GM12874 (cell line): ENCODE results near the gene INTS13.

Source experiments
- TF ChIP-seq, protein P1 (sequence below): IDR thresholded peaks from 2 replicates; pipeline ENCODE4 v1.5.1; 2011; ENCODE audit warnings: low read depth, mild to moderate bottlenecking, control low read depth, low read length, moderate library complexity; ENCODE audit not compliant: insufficient read depth

Gene INTS13

DNA sequence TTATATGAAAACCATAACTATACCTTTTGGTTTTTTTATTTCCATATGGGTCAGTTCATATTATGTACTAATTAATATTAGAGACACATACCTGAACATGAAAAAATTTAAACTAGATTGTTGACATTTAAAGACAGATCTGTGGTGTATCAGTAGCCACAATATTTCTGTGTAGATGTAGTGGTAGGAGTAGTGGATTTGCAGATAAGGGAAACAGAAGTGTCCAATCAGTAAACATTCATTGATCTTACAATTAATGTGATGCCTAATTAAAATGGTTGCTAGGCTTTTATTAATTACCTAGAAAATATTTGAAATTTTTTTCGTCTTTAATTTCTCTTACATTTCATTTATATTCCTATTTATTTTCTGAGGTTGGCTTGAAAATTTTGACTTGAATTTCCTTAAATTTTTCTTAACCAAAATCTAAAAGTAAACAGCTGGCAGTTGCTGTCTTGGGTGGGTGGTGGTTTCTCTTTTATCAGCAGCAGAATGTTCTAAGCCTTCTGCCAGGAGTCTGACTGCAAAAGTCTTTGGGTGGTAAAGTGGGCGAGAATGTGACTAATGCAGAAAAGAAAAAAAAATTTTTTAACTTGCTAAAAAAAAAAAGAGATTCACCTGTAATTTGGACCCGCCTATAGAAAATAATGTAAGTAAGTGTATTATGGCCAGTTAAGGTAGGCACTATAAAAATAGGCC is 2.9 kb upstream of the INTS13 start:
- TF ChIP-seq, protein P1, sequence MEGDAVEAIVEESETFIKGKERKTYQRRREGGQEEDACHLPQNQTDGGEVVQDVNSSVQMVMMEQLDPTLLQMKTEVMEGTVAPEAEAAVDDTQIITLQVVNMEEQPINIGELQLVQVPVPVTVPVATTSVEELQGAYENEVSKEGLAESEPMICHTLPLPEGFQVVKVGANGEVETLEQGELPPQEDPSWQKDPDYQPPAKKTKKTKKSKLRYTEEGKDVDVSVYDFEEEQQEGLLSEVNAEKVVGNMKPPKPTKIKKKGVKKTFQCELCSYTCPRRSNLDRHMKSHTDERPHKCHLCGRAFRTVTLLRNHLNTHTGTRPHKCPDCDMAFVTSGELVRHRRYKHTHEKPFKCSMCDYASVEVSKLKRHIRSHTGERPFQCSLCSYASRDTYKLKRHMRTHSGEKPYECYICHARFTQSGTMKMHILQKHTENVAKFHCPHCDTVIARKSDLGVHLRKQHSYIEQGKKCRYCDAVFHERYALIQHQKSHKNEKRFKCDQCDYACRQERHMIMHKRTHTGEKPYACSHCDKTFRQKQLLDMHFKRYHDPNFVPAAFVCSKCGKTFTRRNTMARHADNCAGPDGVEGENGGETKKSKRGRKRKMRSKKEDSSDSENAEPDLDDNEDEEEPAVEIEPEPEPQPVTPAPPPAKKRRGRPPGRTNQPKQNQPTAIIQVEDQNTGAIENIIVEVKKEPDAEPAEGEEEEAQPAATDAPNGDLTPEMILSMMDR: no peak

DNA sequence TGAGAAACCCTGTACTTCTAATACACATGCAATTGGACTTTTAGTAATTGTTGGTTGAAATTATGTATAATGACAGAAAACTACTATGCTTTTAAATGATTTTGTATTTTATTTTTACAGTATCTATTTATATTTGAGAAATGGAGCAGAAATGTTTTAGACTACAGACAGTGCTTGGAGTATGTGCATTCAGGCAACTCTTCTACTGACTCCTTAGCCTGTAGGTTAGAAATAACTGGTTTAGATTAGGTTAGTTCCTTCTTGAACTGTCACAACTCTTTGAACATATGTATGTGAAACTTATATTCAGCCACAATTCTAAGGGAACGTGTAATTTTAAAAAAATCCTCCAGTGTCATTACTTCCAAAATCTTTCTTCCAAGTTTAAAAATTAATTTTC is 2.2 kb upstream of the INTS13 start:
- TF ChIP-seq, protein P1: no peak

- TF ChIP-seq, protein P1: no peak
These were observed 1.5 kb upstream of the INTS13 start for GRCh38 chr12:26939192-26939832.

DNA sequence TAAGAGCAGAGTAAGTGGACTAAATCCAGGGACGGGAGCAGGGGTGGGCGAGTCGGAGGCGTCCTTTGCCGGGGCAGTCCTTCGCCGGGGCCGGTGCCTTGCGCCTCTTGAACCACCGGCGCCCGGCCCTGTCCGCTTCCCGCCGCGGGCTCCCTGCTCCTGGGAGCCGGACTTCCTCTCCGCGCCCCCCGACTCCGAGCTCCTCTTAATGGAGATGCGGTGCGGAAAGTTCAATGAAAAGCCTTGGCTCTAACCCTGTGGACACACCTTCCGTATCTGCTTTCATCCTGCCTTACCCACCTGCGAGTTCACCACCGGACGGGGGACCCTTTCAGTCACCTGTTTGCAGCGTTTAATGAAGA is 901 bp upstream of the INTS13 start:
- TF ChIP-seq, protein P1: no peak

DNA sequence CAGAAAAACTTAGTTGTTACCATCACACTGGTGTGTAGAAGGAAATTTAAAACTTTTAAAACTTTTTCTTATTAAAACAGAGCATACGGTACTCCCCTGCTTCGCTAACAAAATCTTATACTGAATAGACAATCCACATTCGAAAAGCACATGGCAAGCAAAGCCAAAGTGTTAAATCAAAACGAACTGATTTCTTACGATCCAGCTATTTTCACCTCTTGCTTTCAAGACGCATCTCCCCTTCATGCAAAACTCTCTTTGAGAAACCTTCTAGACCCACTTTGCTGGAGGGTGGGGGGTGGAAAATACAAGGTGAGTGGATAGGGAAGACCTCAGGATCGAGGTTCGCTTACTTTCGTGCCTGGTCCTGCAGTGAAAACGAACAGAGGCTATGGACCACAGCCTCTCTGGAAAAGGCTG is 328 bp downstream of the INTS13 start:
- TF ChIP-seq, protein P1: no peak

GRCh38 chr12:26936559-26937442 is 980 bp downstream of the INTS13 start:
- TF ChIP-seq, protein P1: no peak
